H9 (cell line): Measurements from ENCODE around the gene NHERF1. TPM values are rescaled to one million over a fixed set of nuclear protein-coding genes. Genes with fewer than 3 reads are reported as not detected.
A peak's percentile ranks its signal among the peaks of the same experiment; 100 is the strongest.

Experiments used
- DNase-seq: peaks from one replicate; pipeline ENCODE4 v3.0.0-alpha.2; 2017
- H2AFZ ChIP-seq: one replicate; pipeline ENCODE4 v1.6.1; 2013; ENCODE audit warnings: mild to moderate bottlenecking, low read length, control low read depth, moderate library complexity
- H2AK5ac ChIP-seq: 2 replicates; pipeline ENCODE4 v1.6.1; 2013; ENCODE audit warnings: low read length, control low read depth, mixed read lengths; ENCODE audit not compliant: insufficient read length
- H2BK120ac ChIP-seq: one replicate; pipeline ENCODE4 v1.6.1; 2013; ENCODE audit warnings: low read depth, mild to moderate bottlenecking, low read length, control low read depth, inconsistent platforms; ENCODE audit not compliant: poor library complexity, severe bottlenecking
- H2BK12ac ChIP-seq: 2 replicates; pipeline ENCODE4 v1.6.1; 2013; ENCODE audit warnings: low read length, control low read depth, mixed read lengths, low read depth; ENCODE audit not compliant: insufficient read length
- H2BK15ac ChIP-seq: 2 replicates; pipeline ENCODE4 v1.6.1; 2013; ENCODE audit warnings: low read depth, low read length, control low read depth
- H2BK20ac ChIP-seq: one replicate; pipeline ENCODE4 v1.6.1; 2013; ENCODE audit warnings: low read depth, mild to moderate bottlenecking, low read length, control low read depth, inconsistent platforms; ENCODE audit not compliant: poor library complexity, severe bottlenecking
- H2BK5ac ChIP-seq: 2 replicates; pipeline ENCODE4 v1.6.1; 2013; ENCODE audit warnings: low read length, control low read depth, mixed read lengths; ENCODE audit not compliant: insufficient read length
- H3K14ac ChIP-seq: 2 replicates; pipeline ENCODE4 v1.6.1; 2013; ENCODE audit warnings: low read length, control low read depth; ENCODE audit not compliant: insufficient read depth
- H3K18ac ChIP-seq: 2 replicates; pipeline ENCODE4 v1.6.1; 2013; ENCODE audit warnings: low read depth, mild to moderate bottlenecking, mixed read lengths, low read length, control low read depth; ENCODE audit not compliant: insufficient read length
- H3K23ac ChIP-seq: 2 replicates; pipeline ENCODE4 v1.6.1; 2013; ENCODE audit warnings: low read length, control low read depth, mixed read lengths, low read depth; ENCODE audit not compliant: insufficient read length
- H3K23me2 ChIP-seq: 2 replicates; pipeline ENCODE4 v1.6.1; 2013; ENCODE audit warnings: low read depth, mild to moderate bottlenecking, mixed read lengths, low read length, control low read depth; ENCODE audit not compliant: insufficient read length, poor library complexity, severe bottlenecking
- H3K27ac ChIP-seq: 2 replicates; pipeline ENCODE4 v1.5.1; 2013; ENCODE audit warnings: low read length, control low read depth, mixed read lengths, low read depth; ENCODE audit not compliant: insufficient read length
- H3K27me3 ChIP-seq: 2 replicates; pipeline ENCODE4 v1.6.1; 2013; ENCODE audit warnings: low read length, control low read depth, inconsistent platforms; ENCODE audit not compliant: insufficient read depth
- H3K4ac ChIP-seq: 2 replicates; pipeline ENCODE4 v1.6.1; 2013; ENCODE audit warnings: low read depth, mild to moderate bottlenecking, control low read depth, inconsistent platforms, low read length, moderate library complexity
- H3K4me1 ChIP-seq: 2 replicates; pipeline ENCODE4 v1.6.1; 2013; ENCODE audit warnings: low read length, control low read depth, inconsistent platforms; ENCODE audit not compliant: insufficient read depth
- H3K4me2 ChIP-seq: 2 replicates; pipeline ENCODE4 v1.6.1; 2013; ENCODE audit warnings: low read length, control low read depth, mixed read lengths; ENCODE audit not compliant: insufficient read length, insufficient read depth
- H3K56ac ChIP-seq: 2 replicates; pipeline ENCODE4 v1.6.1; 2013; ENCODE audit warnings: low read depth, mild to moderate bottlenecking, mixed read lengths, low read length, control low read depth; ENCODE audit not compliant: insufficient read length
- H3K79me1 ChIP-seq: 2 replicates; pipeline ENCODE4 v1.6.1; 2013; ENCODE audit warnings: low read depth, mild to moderate bottlenecking, moderate library complexity, low read length, control low read depth, inconsistent platforms; ENCODE audit not compliant: insufficient read depth, poor library complexity, severe bottlenecking
- H3K79me2 ChIP-seq: 2 replicates; pipeline ENCODE4 v1.6.1; 2013; ENCODE audit warnings: low read length, control low read depth, inconsistent platforms; ENCODE audit not compliant: insufficient read depth
- H3K9ac ChIP-seq: 2 replicates; pipeline ENCODE4 v1.6.1; 2013; ENCODE audit warnings: low read length, control low read depth, mixed read lengths; ENCODE audit not compliant: insufficient read length; ENCODE audit errors: extremely low read depth
- H3K9me3 ChIP-seq: one replicate; pipeline ENCODE4 v1.6.1; 2013; ENCODE audit warnings: low read depth, low read length, inconsistent platforms; ENCODE audit not compliant: control insufficient read depth
- H3T11ph ChIP-seq: one replicate; pipeline ENCODE4 v1.6.1; 2013; ENCODE audit warnings: mild to moderate bottlenecking, low read length, control low read depth, inconsistent platforms
- H4K20me1 ChIP-seq: one replicate; pipeline ENCODE4 v1.6.1; 2013; ENCODE audit not compliant: control insufficient read depth, insufficient read length, insufficient read depth
- H4K5ac ChIP-seq: 2 replicates; pipeline ENCODE4 v1.6.1; 2013; ENCODE audit warnings: low read depth, mild to moderate bottlenecking, mixed read lengths, low read length, control low read depth; ENCODE audit not compliant: insufficient read length
- H4K8ac ChIP-seq: replicated peaks from 2 replicates; pipeline ENCODE4 v1.6.1; 2013; ENCODE audit warnings: low read length, control low read depth, mixed read lengths, low read depth; ENCODE audit not compliant: insufficient read length
- H4K91ac ChIP-seq: 2 replicates; pipeline ENCODE4 v1.6.1; 2013; ENCODE audit warnings: low read depth, mild to moderate bottlenecking, moderate library complexity, mixed read lengths, low read length, control low read depth; ENCODE audit not compliant: insufficient read length
- H3K27ac Mint-ChIP-seq, 3 experiments: 2 replicates in 2 of 3; 3 replicates in 1 of 3; pipeline ENCODE4 v1.8.0; 2020 to 2021; ENCODE audit warnings: mixed read lengths in 3 of 3, mild to moderate bottlenecking in 1 of 3, moderate library complexity in 1 of 3
- H3K27me3 Mint-ChIP-seq: 2 replicates; pipeline ENCODE4 v1.8.0; 2021; ENCODE audit warnings: low read depth, mild to moderate bottlenecking, moderate library complexity, mixed read lengths
- H3K36me3 Mint-ChIP-seq, 3 experiments: 2 replicates in 2 of 3; 3 replicates in 1 of 3; pipeline ENCODE4 v1.8.0; 2020 to 2021; ENCODE audit warnings: low read depth in 3 of 3, mixed read lengths in 3 of 3; ENCODE audit not compliant: insufficient read depth in 1 of 3
- H3K4me1 Mint-ChIP-seq, 2 experiments: 2 replicates each; pipeline ENCODE4 v1.8.0; 2020; ENCODE audit warnings: mixed read lengths in 2 of 2
- H3K4me3 Mint-ChIP-seq, 2 experiments: 2 replicates in 1 of 2; 3 replicates in 1 of 2; pipeline ENCODE4 v1.8.0; 2020 to 2021; ENCODE audit warnings: mild to moderate bottlenecking in 2 of 2, mixed read lengths in 2 of 2, moderate library complexity in 1 of 2
- H3K9me3 Mint-ChIP-seq, 2 experiments: 2 replicates in 1 of 2; 3 replicates in 1 of 2; pipeline ENCODE4 v1.8.0; 2020; ENCODE audit warnings: mild to moderate bottlenecking in 2 of 2, mixed read lengths in 2 of 2, moderate library complexity in 1 of 2
- WGBS: extraction: QIAGEN DNeasy Blood & Tissue Kit; methylation state at CpG from one replicate; pipeline ENCODE4 v1.1.7; 2013; ENCODE audit warnings: missing lambda C conversion rate, low lambda C conversion rate, mixed read lengths; ENCODE audit not compliant: insufficient read length; ENCODE audit errors: extremely low coverage; 5-methylcytosine and 5-hydroxymethylcytosine counted together
- total RNA-seq: library from RNA; stranded (reverse); gene quantifications from 2 replicates; pipeline ENCODE4 v1.2.1, GENCODE V29; 2021
- TF ChIP-seq, protein P1 (sequence below): fragments of 200-600 bp; sonication (generic); conservative IDR thresholded peaks from 3 replicates; pipeline ENCODE4 v1.8.0; 2021; ENCODE audit warnings: antibody characterized with exemption, mild to moderate bottlenecking

The NHERF1 gene
- total RNA-seq, 1 experiment from 2014 or later = 74.4 TPM

DNA sequence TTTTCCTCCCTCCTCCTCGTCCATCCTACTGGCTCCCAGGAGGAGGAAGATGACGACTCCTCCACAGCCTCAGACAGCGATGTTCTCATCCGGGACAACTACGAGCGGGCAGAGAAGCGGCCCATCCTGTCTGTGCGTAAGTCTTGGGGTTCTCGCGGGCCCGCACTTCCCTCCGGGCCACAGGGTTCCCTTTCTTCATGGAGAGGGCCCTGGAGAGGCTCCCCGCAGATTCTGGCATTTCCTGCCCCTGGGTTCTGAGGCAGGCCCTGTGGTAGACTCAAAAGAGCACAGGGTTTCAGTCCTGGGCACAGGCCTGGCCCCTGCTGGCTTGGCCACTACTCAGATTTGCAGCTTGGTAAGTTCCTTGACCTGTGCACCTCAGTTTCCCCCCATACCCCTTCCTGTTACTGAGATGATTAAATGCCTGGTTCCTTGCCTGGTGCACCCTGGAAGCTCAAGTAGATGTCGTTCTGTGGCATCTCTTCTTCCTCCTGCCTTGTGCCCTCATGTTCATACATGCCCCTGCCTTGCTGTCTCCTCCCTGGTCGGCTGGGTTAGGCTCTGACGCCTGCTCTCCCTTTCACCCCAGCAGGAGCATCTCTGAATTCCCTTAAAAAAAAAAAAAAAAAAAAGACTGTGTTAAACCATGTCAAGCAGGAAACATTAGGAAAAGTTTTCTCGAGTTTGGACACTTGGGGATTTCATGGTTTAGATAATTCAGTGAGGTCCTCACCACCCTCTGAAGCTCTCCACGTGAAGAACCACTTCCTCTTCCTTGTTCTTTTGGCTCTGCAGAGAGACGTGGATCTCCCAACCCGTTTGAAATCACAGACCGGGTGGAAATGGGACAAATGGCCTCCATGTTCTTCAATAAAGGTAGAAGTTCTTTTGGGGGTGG, 42.0 kb downstream of the NHERF1 start:
- H4K5ac ChIP-seq = no peak overlapping the region
- H2BK15ac ChIP-seq = no peak overlapping the region
- H3K18ac ChIP-seq = no peak overlapping the region
- Mint-ChIP-seq H3K9me3 (no peaks in the 10 kb centered on the region), H3K27me3 (no peaks in the 10 kb centered on the region), H3K27ac (peak overlapping the region in 1 of 3 experiments; percentile 81; a peak in 2 of 7 replicates), H3K4me1 (peaks cover 0 to 5% of the 10 kb centered on the region in 2 experiments; a peak in 2 of 4 replicates), H3K36me3 (peaks cover 2 to 48% (median 32%) of the 10 kb centered on the region in 3 experiments; a peak in 6 of 7 replicates), H3K4me3 (no peak overlapping the region)
- no peak overlapping the region for H2BK5ac ChIP-seq
- H2BK12ac ChIP-seq = no peak overlapping the region
- no peaks in the 10 kb centered on the region for H4K20me1 ChIP-seq
- H3K79me1 ChIP-seq = no peaks in the 10 kb centered on the region
- no peak overlapping the region for H3K4ac ChIP-seq
- H3T11ph ChIP-seq = no peak overlapping the region
- H3K9ac ChIP-seq = no peak overlapping the region
- H2BK120ac ChIP-seq = no peak overlapping the region
- H2AK5ac ChIP-seq = no peak overlapping the region
- TF ChIP-seq, protein P1, sequence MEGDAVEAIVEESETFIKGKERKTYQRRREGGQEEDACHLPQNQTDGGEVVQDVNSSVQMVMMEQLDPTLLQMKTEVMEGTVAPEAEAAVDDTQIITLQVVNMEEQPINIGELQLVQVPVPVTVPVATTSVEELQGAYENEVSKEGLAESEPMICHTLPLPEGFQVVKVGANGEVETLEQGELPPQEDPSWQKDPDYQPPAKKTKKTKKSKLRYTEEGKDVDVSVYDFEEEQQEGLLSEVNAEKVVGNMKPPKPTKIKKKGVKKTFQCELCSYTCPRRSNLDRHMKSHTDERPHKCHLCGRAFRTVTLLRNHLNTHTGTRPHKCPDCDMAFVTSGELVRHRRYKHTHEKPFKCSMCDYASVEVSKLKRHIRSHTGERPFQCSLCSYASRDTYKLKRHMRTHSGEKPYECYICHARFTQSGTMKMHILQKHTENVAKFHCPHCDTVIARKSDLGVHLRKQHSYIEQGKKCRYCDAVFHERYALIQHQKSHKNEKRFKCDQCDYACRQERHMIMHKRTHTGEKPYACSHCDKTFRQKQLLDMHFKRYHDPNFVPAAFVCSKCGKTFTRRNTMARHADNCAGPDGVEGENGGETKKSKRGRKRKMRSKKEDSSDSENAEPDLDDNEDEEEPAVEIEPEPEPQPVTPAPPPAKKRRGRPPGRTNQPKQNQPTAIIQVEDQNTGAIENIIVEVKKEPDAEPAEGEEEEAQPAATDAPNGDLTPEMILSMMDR = no peak
- H3K9me3 ChIP-seq = no peaks in the 10 kb centered on the region
- no peak overlapping the region for H3K14ac ChIP-seq
- no peaks in the 10 kb centered on the region for H3K23me2 ChIP-seq
- peaks cover 3% of the 10 kb centered on the region; the same call in 1 of the 2 replicates for H3K4me1 ChIP-seq
- no CpG with 5 or more reads among the region's 21 CpGs for WGBS
- H3K4me2 ChIP-seq = no peak overlapping the region
- H4K91ac ChIP-seq = no peak overlapping the region
- no peak overlapping the region for H2BK20ac ChIP-seq
- no peak overlapping the region for H3K27ac ChIP-seq
- DNase-seq = peak; percentile 52
- H3K79me2 ChIP-seq = no peaks in the 10 kb centered on the region
- H3K27me3 ChIP-seq = no peaks in the 10 kb centered on the region
- H3K56ac ChIP-seq = no peak overlapping the region
- H2AFZ ChIP-seq = no peak overlapping the region
- H4K8ac ChIP-seq = no peak overlapping the region
- no peak overlapping the region for H3K23ac ChIP-seq
